ENCODE measurements around the gene TMEM88. TPM values are rescaled to one million over a fixed set of nuclear protein-coding genes. Genes with fewer than 3 reads are reported as not detected.

Gene TMEM88
- total RNA-seq, 1 experiment from 2014 or later: 2.8 TPM

DNA sequence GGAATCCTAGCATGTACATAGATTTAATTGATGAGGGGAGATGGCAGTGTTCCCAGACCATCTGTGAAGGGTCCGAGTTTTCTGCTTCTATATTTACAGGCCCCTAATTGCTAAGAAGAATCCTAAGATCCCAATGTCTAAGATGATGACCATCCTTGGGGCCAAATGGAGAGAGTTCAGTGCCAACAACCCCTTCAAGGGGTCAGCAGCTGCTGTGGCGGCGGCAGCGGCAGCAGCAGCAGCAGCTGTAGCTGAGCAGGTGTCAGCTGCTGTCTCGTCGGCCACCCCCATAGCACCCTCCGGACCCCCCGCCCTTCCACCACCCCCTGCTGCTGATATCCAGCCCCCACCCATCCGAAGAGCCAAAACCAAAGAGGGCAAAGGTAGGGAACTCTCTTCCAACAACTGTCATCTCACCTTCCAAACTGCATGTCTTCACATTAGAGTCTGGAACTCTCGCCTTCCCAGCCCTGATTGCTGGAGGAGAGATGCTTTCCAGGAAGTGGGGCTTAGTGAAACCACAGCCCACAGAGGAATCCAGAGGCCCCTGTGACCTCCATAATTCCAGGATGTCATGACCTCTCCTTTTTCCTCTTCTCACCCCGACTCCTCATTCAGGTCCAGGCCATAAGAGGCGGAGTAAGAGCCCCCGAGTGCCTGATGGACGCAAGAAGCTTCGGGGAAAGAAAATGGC lies 38.5 kb downstream of the TMEM88 start:
- Histone ChIP-seq H3K4me3 (replicated peaks in 1 of 2; ENCODE audit: low read depth in 1 of 2, low read length in 2 of 2) (no peak overlapping the region), H2AFZ (ENCODE audit: low read depth, low read length, poor library complexity, severe bottlenecking) (no peak overlapping the region), H4K20me1 (ENCODE audit: insufficient read depth) (no peaks in the 10 kb centered on the region), H3K9ac (ENCODE audit: low read length) (no peak overlapping the region), H3K36me3 (ENCODE audit: control insufficient read depth in 1 of 2, insufficient read depth in 2 of 2, low read length in 2 of 2) (peaks cover 26 to 32% of the 10 kb centered on the region in 2 experiments; a peak in 3 of 4 replicates), H3K4me2 (ENCODE audit: low read length) (no peak overlapping the region), H3K9me3 (ENCODE audit: control insufficient read depth in 1 of 2, insufficient read depth in 1 of 2, low read depth in 1 of 2, low read length in 2 of 2) (no peaks in the 10 kb centered on the region), H3K9me2 (ENCODE audit: insufficient read depth) (no peaks in the 10 kb centered on the region), H3K79me2 (ENCODE audit: insufficient read depth, low read length) (peaks cover 13% of the 10 kb centered on the region), H3K27ac (ENCODE audit: low read depth, low read length) (no peak overlapping the region), H3K27me3 (ENCODE audit: insufficient read depth, low read length) (no peaks in the 10 kb centered on the region), H3K4me1 (ENCODE audit: control insufficient read depth in 1 of 2, insufficient read depth in 2 of 2, low read length in 2 of 2) (peaks cover 16 to 17% of the 10 kb centered on the region in 2 experiments)
- DNase-seq (ENCODE audit: low read depth, low spot score) (no peak), ATAC-seq (no peak)
- ChIA-PET POLR2A (no interaction called here), RAD21 (ENCODE audit: low non-redundant PET in 1 of 2, low total read pairs in 2 of 2, uncharacterized antibody in 2 of 2, unreplicated experiment in 2 of 2) (no interaction called here), CTCF (interaction anchor here (0.5 kb wide), 1 partner anchor 31 kb away, joined by 3 read pairs; no protein-coding TSS in a partner anchor)
- no TSS peak for BruUV-seq (replicated peaks)
- intact Hi-C loops (cut with micrococcal nuclease): no loop called here
- TF ChIP-seq SIN3A (IDR thresholded peaks at IDR 0.05; ENCODE audit: low read depth) (no peak), TCF7L2 (IDR thresholded peaks at IDR 0.05; ENCODE audit: borderline replicate concordance, extremely low read depth, insufficient read depth, insufficient read length) (no peak), CEBPB (IDR thresholded peaks at IDR 0.05; ENCODE audit: low read depth) (no peak), ELF1 (IDR thresholded peaks at IDR 0.05; ENCODE audit: borderline replicate concordance, low read depth) (no peak), SP1 (IDR thresholded peaks at IDR 0.05; ENCODE audit: low read depth) (no peak)

DNA sequence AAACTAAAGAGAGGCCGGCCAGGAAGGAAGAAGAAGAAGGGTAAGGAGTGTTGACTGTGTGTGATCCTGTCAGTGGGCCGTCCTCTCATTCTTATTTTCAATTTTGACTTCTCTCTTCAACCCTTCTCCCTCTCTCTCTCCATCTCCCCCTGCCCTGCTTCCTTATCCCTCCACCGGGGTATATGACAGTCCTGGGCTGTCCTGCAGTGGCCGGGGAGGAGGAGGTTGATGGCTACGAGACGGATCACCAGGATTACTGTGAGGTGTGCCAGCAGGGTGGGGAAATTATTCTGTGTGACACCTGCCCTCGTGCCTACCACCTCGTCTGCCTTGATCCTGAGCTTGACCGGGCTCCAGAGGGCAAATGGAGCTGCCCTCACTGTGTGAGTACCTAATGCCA lies 39.4 kb downstream of the TMEM88 start:
- H3K4me2 ChIP-seq (ENCODE audit: low read length): no peak overlapping the region
- intact Hi-C loops (cut with micrococcal nuclease): no loop called here
- TF ChIP-seq RAD21 (IDR thresholded peaks at IDR 0.05; ENCODE audit: low read depth) (no peak), CEBPB (IDR thresholded peaks at IDR 0.05; ENCODE audit: low read depth) (no peak), POLR2AphosphoS5 (IDR thresholded peaks at IDR 0.05; ENCODE audit: low read depth, low read length) (no peak), SIN3A (IDR thresholded peaks at IDR 0.05; ENCODE audit: low read depth) (no peak), SRF (IDR thresholded peaks at IDR 0.05; ENCODE audit: low read depth) (no peak), EZH2 (IDR thresholded peaks at IDR 0.05) (no peak), ELF1 (IDR thresholded peaks at IDR 0.05; ENCODE audit: borderline replicate concordance, low read depth) (no peak), ZNF274 (IDR thresholded peaks at IDR 0.05; ENCODE audit: low read depth, low read length) (no peak), ZFX (IDR thresholded peaks at IDR 0.05) (no peak)
- TF ChIP-seq, protein P1, sequence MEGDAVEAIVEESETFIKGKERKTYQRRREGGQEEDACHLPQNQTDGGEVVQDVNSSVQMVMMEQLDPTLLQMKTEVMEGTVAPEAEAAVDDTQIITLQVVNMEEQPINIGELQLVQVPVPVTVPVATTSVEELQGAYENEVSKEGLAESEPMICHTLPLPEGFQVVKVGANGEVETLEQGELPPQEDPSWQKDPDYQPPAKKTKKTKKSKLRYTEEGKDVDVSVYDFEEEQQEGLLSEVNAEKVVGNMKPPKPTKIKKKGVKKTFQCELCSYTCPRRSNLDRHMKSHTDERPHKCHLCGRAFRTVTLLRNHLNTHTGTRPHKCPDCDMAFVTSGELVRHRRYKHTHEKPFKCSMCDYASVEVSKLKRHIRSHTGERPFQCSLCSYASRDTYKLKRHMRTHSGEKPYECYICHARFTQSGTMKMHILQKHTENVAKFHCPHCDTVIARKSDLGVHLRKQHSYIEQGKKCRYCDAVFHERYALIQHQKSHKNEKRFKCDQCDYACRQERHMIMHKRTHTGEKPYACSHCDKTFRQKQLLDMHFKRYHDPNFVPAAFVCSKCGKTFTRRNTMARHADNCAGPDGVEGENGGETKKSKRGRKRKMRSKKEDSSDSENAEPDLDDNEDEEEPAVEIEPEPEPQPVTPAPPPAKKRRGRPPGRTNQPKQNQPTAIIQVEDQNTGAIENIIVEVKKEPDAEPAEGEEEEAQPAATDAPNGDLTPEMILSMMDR (IDR thresholded peaks at IDR 0.05 in 2 of 3, conservative IDR thresholded peaks at IDR 0.05 in 1 of 3; ENCODE audit: borderline replicate concordance in 1 of 3, insufficient read depth in 1 of 3, low read depth in 2 of 3, low read length in 2 of 3): no peak
- TF ChIP-seq, protein P2, sequence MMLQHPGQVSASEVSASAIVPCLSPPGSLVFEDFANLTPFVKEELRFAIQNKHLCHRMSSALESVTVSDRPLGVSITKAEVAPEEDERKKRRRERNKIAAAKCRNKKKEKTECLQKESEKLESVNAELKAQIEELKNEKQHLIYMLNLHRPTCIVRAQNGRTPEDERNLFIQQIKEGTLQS (IDR thresholded peaks at IDR 0.05): no peak
- TF ChIP-seq, protein P3, sequence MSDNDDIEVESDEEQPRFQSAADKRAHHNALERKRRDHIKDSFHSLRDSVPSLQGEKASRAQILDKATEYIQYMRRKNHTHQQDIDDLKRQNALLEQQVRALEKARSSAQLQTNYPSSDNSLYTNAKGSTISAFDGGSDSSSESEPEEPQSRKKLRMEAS (IDR thresholded peaks at IDR 0.05): no peak
- TF ChIP-seq, protein P4, sequence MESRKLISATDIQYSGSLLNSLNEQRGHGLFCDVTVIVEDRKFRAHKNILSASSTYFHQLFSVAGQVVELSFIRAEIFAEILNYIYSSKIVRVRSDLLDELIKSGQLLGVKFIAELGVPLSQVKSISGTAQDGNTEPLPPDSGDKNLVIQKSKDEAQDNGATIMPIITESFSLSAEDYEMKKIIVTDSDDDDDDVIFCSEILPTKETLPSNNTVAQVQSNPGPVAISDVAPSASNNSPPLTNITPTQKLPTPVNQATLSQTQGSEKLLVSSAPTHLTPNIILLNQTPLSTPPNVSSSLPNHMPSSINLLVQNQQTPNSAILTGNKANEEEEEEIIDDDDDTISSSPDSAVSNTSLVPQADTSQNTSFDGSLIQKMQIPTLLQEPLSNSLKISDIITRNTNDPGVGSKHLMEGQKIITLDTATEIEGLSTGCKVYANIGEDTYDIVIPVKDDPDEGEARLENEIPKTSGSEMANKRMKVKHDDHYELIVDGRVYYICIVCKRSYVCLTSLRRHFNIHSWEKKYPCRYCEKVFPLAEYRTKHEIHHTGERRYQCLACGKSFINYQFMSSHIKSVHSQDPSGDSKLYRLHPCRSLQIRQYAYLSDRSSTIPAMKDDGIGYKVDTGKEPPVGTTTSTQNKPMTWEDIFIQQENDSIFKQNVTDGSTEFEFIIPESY (IDR thresholded peaks at IDR 0.05; ENCODE audit: extremely low read depth, insufficient replicate concordance, low read length): no peak

More for the DNA sequence above, 39.4 kb downstream of the TMEM88 start:
- no peaks in the 10 kb centered on the region for H3K27me3 ChIP-seq (ENCODE audit: insufficient read depth, low read length)
- DNase-seq (ENCODE audit: low read depth, low spot score) (no peak), ATAC-seq (no peak)
- H2AFZ ChIP-seq (ENCODE audit: low read depth, low read length, poor library complexity, severe bottlenecking): no peak overlapping the region
- RAD21 ChIA-PET (ENCODE audit: low non-redundant PET in 1 of 2, low total read pairs in 2 of 2, uncharacterized antibody in 2 of 2, unreplicated experiment in 2 of 2): no interaction called here
- H3K9ac ChIP-seq (ENCODE audit: low read length): no peak overlapping the region
- H4K20me1 ChIP-seq (ENCODE audit: insufficient read depth): no peaks in the 10 kb centered on the region
- H3K9me2 ChIP-seq (ENCODE audit: insufficient read depth): no peaks in the 10 kb centered on the region
- H3K27ac ChIP-seq (ENCODE audit: low read depth, low read length): no peak overlapping the region
- no peak overlapping the region for H3K4me3 ChIP-seq (replicated peaks in 1 of 2; ENCODE audit: low read depth in 1 of 2, low read length in 2 of 2)
- H3K36me3 ChIP-seq (ENCODE audit: control insufficient read depth in 1 of 2, insufficient read depth in 2 of 2, low read length in 2 of 2): peaks cover 34 to 35% of the 10 kb centered on the region in 2 experiments; a peak in 3 of 4 replicates
- POLR2A ChIA-PET: no interaction called here
- no peaks in the 10 kb centered on the region for H3K9me3 ChIP-seq (ENCODE audit: control insufficient read depth in 1 of 2, insufficient read depth in 1 of 2, low read depth in 1 of 2, low read length in 2 of 2)
- H3K79me2 ChIP-seq (ENCODE audit: insufficient read depth, low read length): peaks cover 6% of the 10 kb centered on the region; the same call in 1 of the 2 replicates
- CTCF ChIA-PET: no interaction called here
- TSS peak; percentile 42 for BruUV-seq (replicated peaks)
- H3K4me1 ChIP-seq (ENCODE audit: control insufficient read depth in 1 of 2, insufficient read depth in 2 of 2, low read length in 2 of 2): peaks cover 8% of the 10 kb centered on the region in 2 experiments

Measured in HCT116 (cell line).